ENCODE data around the gene TM7SF2. TPM values are rescaled to one million over a fixed set of nuclear protein-coding genes. Genes with fewer than 3 reads are reported as not detected.

TM7SF2 gene
- total and polyA plus RNA-seq, 2 of the 13 experiments (the other 11 are each of a cell fraction or from before 2014, with no cell fraction given) = 56.0 to 66.9 TPM

- TF ChIP-seq, protein P1, sequence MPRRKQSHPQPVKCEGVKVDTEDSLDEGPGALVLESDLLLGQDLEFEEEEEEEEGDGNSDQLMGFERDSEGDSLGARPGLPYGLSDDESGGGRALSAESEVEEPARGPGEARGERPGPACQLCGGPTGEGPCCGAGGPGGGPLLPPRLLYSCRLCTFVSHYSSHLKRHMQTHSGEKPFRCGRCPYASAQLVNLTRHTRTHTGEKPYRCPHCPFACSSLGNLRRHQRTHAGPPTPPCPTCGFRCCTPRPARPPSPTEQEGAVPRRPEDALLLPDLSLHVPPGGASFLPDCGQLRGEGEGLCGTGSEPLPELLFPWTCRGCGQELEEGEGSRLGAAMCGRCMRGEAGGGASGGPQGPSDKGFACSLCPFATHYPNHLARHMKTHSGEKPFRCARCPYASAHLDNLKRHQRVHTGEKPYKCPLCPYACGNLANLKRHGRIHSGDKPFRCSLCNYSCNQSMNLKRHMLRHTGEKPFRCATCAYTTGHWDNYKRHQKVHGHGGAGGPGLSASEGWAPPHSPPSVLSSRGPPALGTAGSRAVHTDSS (CRISPR knock-in tag; conservative IDR thresholded peaks at IDR 0.05) = no peak
- TF ChIP-seq ZNF333 (CRISPR knock-in tag; IDR thresholded peaks at IDR 0.05; ENCODE audit: borderline replicate concordance) (peak; percentile 50), ZBTB49 (CRISPR knock-in tag; IDR thresholded peaks at IDR 0.05; ENCODE audit: borderline replicate concordance) (no peak), ZNF577 (CRISPR knock-in tag; IDR thresholded peaks at IDR 0.05; ENCODE audit: borderline replicate concordance, low read depth) (no peak), ZNF780A (CRISPR knock-in tag; IDR thresholded peaks at IDR 0.05) (peak; percentile 76; the same call in 1 of the 2 replicates), IKZF5 (CRISPR knock-in tag; IDR thresholded peaks at IDR 0.05) (peak; percentile 78), ZNF274 (CRISPR knock-in tag; IDR thresholded peaks at IDR 0.05) (0 out of 2 replicates have a peak, but pooled peaks have one; percentile 47), TCF7 (IDR thresholded peaks at IDR 0.05; ENCODE audit: low read depth) (no peak), RFXAP (CRISPR knock-in tag; IDR thresholded peaks at IDR 0.05; ENCODE audit: borderline replicate concordance) (no peak; the same call in 1 of the 2 replicates), SRSF1 (optimal IDR thresholded peaks at IDR 0.05; ENCODE audit: low read depth, low read length) (peak; percentile 80), ATF6 (CRISPR knock-in tag; conservative IDR thresholded peaks at IDR 0.05) (peak; percentile 36; the same call in 1 of the 2 replicates), SMARCE1 (IDR thresholded peaks at IDR 0.05; ENCODE audit: borderline replicate concordance) (no peak), CBFB (CRISPR knock-in tag; IDR thresholded peaks at IDR 0.05) (peak; percentile 88; the same call in 1 of the 2 replicates), ZNF790 (CRISPR knock-in tag; IDR thresholded peaks at IDR 0.05; ENCODE audit: borderline replicate concordance) (peak; percentile 81; the same call in 1 of the 2 replicates), ZNF138 (CRISPR knock-in tag; IDR thresholded peaks at IDR 0.05; ENCODE audit: low read depth) (no peak)
- TF ChIP-seq, protein P2, sequence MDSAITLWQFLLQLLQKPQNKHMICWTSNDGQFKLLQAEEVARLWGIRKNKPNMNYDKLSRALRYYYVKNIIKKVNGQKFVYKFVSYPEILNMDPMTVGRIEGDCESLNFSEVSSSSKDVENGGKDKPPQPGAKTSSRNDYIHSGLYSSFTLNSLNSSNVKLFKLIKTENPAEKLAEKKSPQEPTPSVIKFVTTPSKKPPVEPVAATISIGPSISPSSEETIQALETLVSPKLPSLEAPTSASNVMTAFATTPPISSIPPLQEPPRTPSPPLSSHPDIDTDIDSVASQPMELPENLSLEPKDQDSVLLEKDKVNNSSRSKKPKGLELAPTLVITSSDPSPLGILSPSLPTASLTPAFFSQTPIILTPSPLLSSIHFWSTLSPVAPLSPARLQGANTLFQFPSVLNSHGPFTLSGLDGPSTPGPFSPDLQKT (CRISPR knock-in tag; IDR thresholded peaks at IDR 0.05; ENCODE audit: borderline replicate concordance) = no peak
- TF ChIP-seq, protein P3, sequence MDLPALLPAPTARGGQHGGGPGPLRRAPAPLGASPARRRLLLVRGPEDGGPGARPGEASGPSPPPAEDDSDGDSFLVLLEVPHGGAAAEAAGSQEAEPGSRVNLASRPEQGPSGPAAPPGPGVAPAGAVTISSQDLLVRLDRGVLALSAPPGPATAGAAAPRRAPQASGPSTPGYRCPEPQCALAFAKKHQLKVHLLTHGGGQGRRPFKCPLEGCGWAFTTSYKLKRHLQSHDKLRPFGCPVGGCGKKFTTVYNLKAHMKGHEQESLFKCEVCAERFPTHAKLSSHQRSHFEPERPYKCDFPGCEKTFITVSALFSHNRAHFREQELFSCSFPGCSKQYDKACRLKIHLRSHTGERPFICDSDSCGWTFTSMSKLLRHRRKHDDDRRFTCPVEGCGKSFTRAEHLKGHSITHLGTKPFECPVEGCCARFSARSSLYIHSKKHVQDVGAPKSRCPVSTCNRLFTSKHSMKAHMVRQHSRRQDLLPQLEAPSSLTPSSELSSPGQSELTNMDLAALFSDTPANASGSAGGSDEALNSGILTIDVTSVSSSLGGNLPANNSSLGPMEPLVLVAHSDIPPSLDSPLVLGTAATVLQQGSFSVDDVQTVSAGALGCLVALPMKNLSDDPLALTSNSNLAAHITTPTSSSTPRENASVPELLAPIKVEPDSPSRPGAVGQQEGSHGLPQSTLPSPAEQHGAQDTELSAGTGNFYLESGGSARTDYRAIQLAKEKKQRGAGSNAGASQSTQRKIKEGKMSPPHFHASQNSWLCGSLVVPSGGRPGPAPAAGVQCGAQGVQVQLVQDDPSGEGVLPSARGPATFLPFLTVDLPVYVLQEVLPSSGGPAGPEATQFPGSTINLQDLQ (CRISPR knock-in tag; IDR thresholded peaks at IDR 0.05) = no peak
These were observed 27.7 kb upstream of the TM7SF2 start, which contains the start of the genes CDCA5 and ZFPL1 (continued) for GRCh38 chr11:65083834-65084597.

Measured in HepG2 (cell line).